Mucosa of rectum (tissue), 2 donors: ENCODE results near the gene CCDC197.

ENCODE experiments used
- H3K27ac ChIP-seq, 2 donors: one replicate each; pipeline ENCODE4 v1.7.0; 2013; ENCODE audit warnings: inconsistent platforms in 2 of 2, low read depth in 2 of 2, low read length in 2 of 2
- H3K27me3 ChIP-seq, 2 donors: one replicate each; pipeline ENCODE4 v1.7.0; 2013; ENCODE audit warnings: low read length in 2 of 2; ENCODE audit not compliant: control insufficient read depth in 2 of 2, insufficient read depth in 2 of 2
- H3K36me3 ChIP-seq, 2 donors: one replicate each; pipeline ENCODE4 v1.7.0; 2013; ENCODE audit warnings: low read length in 2 of 2; ENCODE audit not compliant: control insufficient read depth in 2 of 2, insufficient read depth in 2 of 2
- H3K4me1 ChIP-seq, 2 donors: one replicate each; pipeline ENCODE4 v1.7.0; 2013; ENCODE audit warnings: low read length in 2 of 2, mild to moderate bottlenecking in 1 of 2; ENCODE audit not compliant: control insufficient read depth in 2 of 2, insufficient read depth in 2 of 2
- H3K4me3 ChIP-seq, 2 donors: one replicate each; pipeline ENCODE4 v1.7.0; 2013; ENCODE audit warnings: low read length in 2 of 2
- H3K9ac ChIP-seq, 2 donors: one replicate each; pipeline ENCODE4 v1.7.0; 2013; ENCODE audit warnings: low read length in 2 of 2, low read depth in 1 of 2, mild to moderate bottlenecking in 1 of 2
- H3K9me3 ChIP-seq, 2 donors: one replicate each; pipeline ENCODE4 v1.7.0; 2013; ENCODE audit warnings: low read length in 2 of 2; ENCODE audit not compliant: control insufficient read depth in 2 of 2
- donor health status: healthy.
- donor health status: Normal muscosa, but diverticular disease.

CCDC197 gene

GRCh38 chr14:94010625-94011024 lies 13.5 kb downstream of the CCDC197 start:
- Histone ChIP-seq H3K9ac (no peak overlapping the region), H3K27me3 (peaks cover 0 to 7% of the 10 kb centered on the region in 2 donors), H3K4me3 (no peak overlapping the region), H3K9me3 (no peaks in the 10 kb centered on the region), H3K27ac (no peak overlapping the region), H3K36me3 (no peaks in the 10 kb centered on the region), H3K4me1 (peaks cover 0 to 4% of the 10 kb centered on the region in 2 donors)

GRCh38 chr14:94011795-94012194 lies 14.7 kb downstream of the CCDC197 start:
- no peaks in the 10 kb centered on the region for H3K36me3 ChIP-seq
- no peaks in the 10 kb centered on the region for H3K9me3 ChIP-seq

GRCh38 chr14:94014382-94014781 lies 17.3 kb downstream of the CCDC197 start:
- H3K4me1 ChIP-seq = peaks cover 0 to 4% of the 10 kb centered on the region in 2 donors
- H3K27me3 ChIP-seq = peaks cover 0 to 7% of the 10 kb centered on the region in 2 donors
- no peak overlapping the region for H3K9ac ChIP-seq
- H3K36me3 ChIP-seq = no peaks in the 10 kb centered on the region
- H3K27ac ChIP-seq = no peak overlapping the region
- no peaks in the 10 kb centered on the region for H3K9me3 ChIP-seq
- H3K4me3 ChIP-seq = no peak overlapping the region

More at GRCh38 chr14:94011795-94012194, 14.7 kb downstream of the CCDC197 start:
- Histone ChIP-seq H3K4me3 (no peak overlapping the region), H3K4me1 (peaks cover 0 to 4% of the 10 kb centered on the region in 2 donors), H3K9ac (no peak overlapping the region), H3K27ac (no peak overlapping the region), H3K27me3 (peaks cover 0 to 7% of the 10 kb centered on the region in 2 donors)

- H3K4me3 ChIP-seq = no peak overlapping the region
Measured at GRCh38 chr14:94015223-94015622, 18.1 kb downstream of the CCDC197 start.

GRCh38 chr14:94016446-94016976 lies 19.4 kb downstream of the CCDC197 start:
- Histone ChIP-seq H3K4me1 (no peaks in the 10 kb centered on the region), H3K27ac (no peak overlapping the region), H3K9me3 (no peaks in the 10 kb centered on the region), H3K9ac (no peak overlapping the region), H3K4me3 (no peak overlapping the region), H3K36me3 (no peaks in the 10 kb centered on the region), H3K27me3 (peaks cover 0 to 1% of the 10 kb centered on the region in 2 donors)

More at GRCh38 chr14:94015223-94015622, 18.1 kb downstream of the CCDC197 start:
- Histone ChIP-seq H3K27me3 (peaks cover 0 to 7% of the 10 kb centered on the region in 2 donors), H3K27ac (no peak overlapping the region), H3K9ac (no peak overlapping the region), H3K4me1 (peaks cover 0 to 4% of the 10 kb centered on the region in 2 donors), H3K9me3 (no peaks in the 10 kb centered on the region), H3K36me3 (no peaks in the 10 kb centered on the region)

GRCh38 chr14:94018308-94018707 lies 21.2 kb downstream of the CCDC197 start:
- no peaks in the 10 kb centered on the region for H3K9me3 ChIP-seq
- no peaks in the 10 kb centered on the region for H3K27me3 ChIP-seq
- no peaks in the 10 kb centered on the region for H3K4me1 ChIP-seq
- no peaks in the 10 kb centered on the region for H3K36me3 ChIP-seq
- no peak overlapping the region for H3K9ac ChIP-seq
- H3K4me3 ChIP-seq = no peak overlapping the region
- no peak overlapping the region for H3K27ac ChIP-seq

GRCh38 chr14:94019329-94019728 lies 22.2 kb downstream of the CCDC197 start:
- Histone ChIP-seq H3K27ac (no peak overlapping the region), H3K9me3 (no peaks in the 10 kb centered on the region), H3K4me1 (no peaks in the 10 kb centered on the region), H3K9ac (no peak overlapping the region), H3K4me3 (no peak overlapping the region), H3K27me3 (no peaks in the 10 kb centered on the region), H3K36me3 (no peaks in the 10 kb centered on the region)

- H3K36me3 ChIP-seq = no peaks in the 10 kb centered on the region
- H3K4me1 ChIP-seq = no peaks in the 10 kb centered on the region
- H3K4me3 ChIP-seq = no peak overlapping the region
- no peak overlapping the region for H3K9ac ChIP-seq
- no peaks in the 10 kb centered on the region for H3K27me3 ChIP-seq
- H3K9me3 ChIP-seq = no peaks in the 10 kb centered on the region
- no peak overlapping the region for H3K27ac ChIP-seq
Measured at GRCh38 chr14:94020267-94020666, 23.2 kb downstream of the CCDC197 start.

- H3K4me3 ChIP-seq = no peak overlapping the region
- no peak overlapping the region for H3K27ac ChIP-seq
- no peaks in the 10 kb centered on the region for H3K36me3 ChIP-seq
- no peaks in the 10 kb centered on the region for H3K4me1 ChIP-seq
- H3K9me3 ChIP-seq = no peaks in the 10 kb centered on the region
- no peaks in the 10 kb centered on the region for H3K27me3 ChIP-seq
- no peak overlapping the region for H3K9ac ChIP-seq
Measured at GRCh38 chr14:94021001-94021400, 23.9 kb downstream of the CCDC197 start.

- H3K4me3 ChIP-seq = no peak overlapping the region
- no peak overlapping the region for H3K27ac ChIP-seq
- no peaks in the 10 kb centered on the region for H3K27me3 ChIP-seq
- no peaks in the 10 kb centered on the region for H3K4me1 ChIP-seq
- no peak overlapping the region for H3K9ac ChIP-seq
- H3K36me3 ChIP-seq = no peaks in the 10 kb centered on the region
- H3K9me3 ChIP-seq = no peaks in the 10 kb centered on the region
Measured at GRCh38 chr14:94021416-94022157, 24.5 kb downstream of the CCDC197 start.
